NCI-H1105 treated with DMSO at 0.1 percent for 48 hours (cell line): Measurements from ENCODE around the gene FAM171A1.
A peak's percentile ranks its signal among the peaks of the same experiment; 100 is the strongest.

ENCODE experiments used
- DNase-seq: peaks from one replicate; lab custom pipeline; 2025; lab: John Stamatoyannopoulos, UW

FAM171A1 gene

GRCh38 chr10:15244635-15245197 lies 126.4 kb downstream of the FAM171A1 start:
- DNase-seq: no peak

GRCh38 chr10:15242261-15242840 lies 128.7 kb downstream of the FAM171A1 start:
- peak; percentile 13 for DNase-seq

- DNase-seq: no peak
Observed at GRCh38 chr10:15241306-15241705, 129.8 kb downstream of the FAM171A1 start.

GRCh38 chr10:15238555-15239335 lies 132.3 kb downstream of the FAM171A1 start:
- DNase-seq: no peak

GRCh38 chr10:15237351-15237750 lies 133.7 kb downstream of the FAM171A1 start:
- DNase-seq: no peak

GRCh38 chr10:15236340-15236739 lies 134.7 kb downstream of the FAM171A1 start:
- no peak for DNase-seq

GRCh38 chr10:15232279-15232678 lies 138.8 kb downstream of the FAM171A1 start:
- no peak for DNase-seq

GRCh38 chr10:15231426-15231825 lies 139.7 kb downstream of the FAM171A1 start:
- DNase-seq: no peak

GRCh38 chr10:15230257-15230656 lies 140.8 kb downstream of the FAM171A1 start:
- DNase-seq: no peak

- DNase-seq: no peak
Observed at GRCh38 chr10:15229268-15229667, 141.8 kb downstream of the FAM171A1 start.

GRCh38 chr10:15228426-15228825 lies 142.7 kb downstream of the FAM171A1 start:
- no peak for DNase-seq

GRCh38 chr10:15227611-15228372 lies 143.3 kb downstream of the FAM171A1 start:
- DNase-seq: no peak

GRCh38 chr10:15225511-15225910 lies 145.6 kb downstream of the FAM171A1 start:
- DNase-seq: no peak

GRCh38 chr10:15224948-15225347 lies 146.1 kb downstream of the FAM171A1 start:
- no peak for DNase-seq

- DNase-seq: no peak
Observed at GRCh38 chr10:15223174-15223573, 147.9 kb downstream of the FAM171A1 start.

GRCh38 chr10:15222511-15222910 lies 148.6 kb downstream of the FAM171A1 start:
- no peak for DNase-seq

GRCh38 chr10:15220445-15220844 lies 150.6 kb downstream of the FAM171A1 start:
- DNase-seq: no peak

GRCh38 chr10:15216700-15217099 lies 154.4 kb downstream of the FAM171A1 start:
- DNase-seq: no peak

GRCh38 chr10:15214237-15214636 lies 156.9 kb downstream of the FAM171A1 start:
- DNase-seq: no peak

- DNase-seq: no peak
Observed at GRCh38 chr10:15213461-15213861, 157.6 kb downstream of the FAM171A1 start.

GRCh38 chr10:15211464-15211979 lies 159.6 kb downstream of the FAM171A1 start:
- no peak for DNase-seq

GRCh38 chr10:15210521-15210920 lies 160.6 kb downstream of the FAM171A1 start:
- DNase-seq: no peak
